SU-DHL-6 (cell line): ENCODE measurements around the gene NCEH1.
A peak's percentile ranks its signal among the peaks of the same experiment; 100 is the strongest.

ENCODE experiments used
- H2AFZ ChIP-seq: fragments of 200-600 bp; sonication (generic); 2 replicates; pipeline ENCODE4 v1.6.1; 2014; ENCODE audit warnings: low read depth, mild to moderate bottlenecking, moderate library complexity, mixed read lengths, antibody characterized with exemption, low read length; ENCODE audit not compliant: severe bottlenecking
- H3F3A ChIP-seq: fragments of 200-600 bp; shearing (Covaris generic); 2 replicates; pipeline ENCODE4 v1.6.0; 2016; ENCODE audit warnings: antibody characterized with exemption, mild to moderate bottlenecking; ENCODE audit not compliant: insufficient read depth
- H3K27ac ChIP-seq: fragments of 200-600 bp; sonication (generic); 2 replicates; pipeline ENCODE4 v1.5.1; 2016; ENCODE audit warnings: low read depth, mild to moderate bottlenecking, low read length, moderate library complexity, mixed read lengths
- H3K27me3 ChIP-seq: fragments of 200-600 bp; sonication (generic), shearing (Covaris generic); 2 replicates; pipeline ENCODE4 v1.6.0; 2014; ENCODE audit warnings: mild to moderate bottlenecking, low read length
- H3K36me3 ChIP-seq: fragments of 200-600 bp; sonication (generic); 2 replicates; pipeline ENCODE4 v1.6.1; 2014; ENCODE audit warnings: mild to moderate bottlenecking, low read length, mixed read lengths
- H3K4me2 ChIP-seq: fragments of 300-600, 200-600 bp; shearing (Covaris generic), sonication (generic); 2 replicates; pipeline ENCODE4 v1.6.0; 2014; ENCODE audit warnings: low read length, low read depth, mild to moderate bottlenecking; ENCODE audit not compliant: poor library complexity, severe bottlenecking
- H3K4me3 ChIP-seq: fragments of 200-600 bp; sonication (generic); 2 replicates; pipeline ENCODE4 v1.5.1; 2014; ENCODE audit warnings: antibody characterized with exemption, low read length, mild to moderate bottlenecking, mixed read lengths; ENCODE audit not compliant: insufficient read depth, poor library complexity, severe bottlenecking
- H3K79me2 ChIP-seq: fragments of 200-600 bp; sonication (generic); 2 replicates; pipeline ENCODE4 v1.6.1; 2014; ENCODE audit warnings: mild to moderate bottlenecking, low read length, moderate library complexity; ENCODE audit not compliant: insufficient read depth
- H3K9ac ChIP-seq: fragments of 200-600 bp; sonication (generic); 2 replicates; pipeline ENCODE4 v1.7.0; 2014; ENCODE audit warnings: mild to moderate bottlenecking, low read length
- H3K9me2 ChIP-seq: fragments of 200-600 bp; sonication (generic); replicated peaks from 2 replicates; pipeline ENCODE4 v1.6.1; 2014; ENCODE audit warnings: low read length; ENCODE audit not compliant: insufficient read depth
- H3K9me3 ChIP-seq: fragments of 200-600 bp; sonication (generic); 2 replicates; pipeline ENCODE4 v1.6.1; 2014; ENCODE audit warnings: low read length, mixed read lengths; ENCODE audit not compliant: insufficient read depth
- H4K20me1 ChIP-seq: fragments of 200-600 bp; sonication (generic); 2 replicates; pipeline ENCODE4 v1.6.1; 2014; ENCODE audit warnings: low read depth, mild to moderate bottlenecking, antibody characterized with exemption, low read length, moderate library complexity, mixed read lengths
- CTCF ChIP-seq: fragments of 200-600 bp; sonication (generic); IDR thresholded peaks from one replicate; pipeline ENCODE4 v1.5.1; 2017; ENCODE audit warnings: antibody characterized with exemption, mild to moderate bottlenecking, low read length, moderate library complexity; ENCODE audit not compliant: insufficient read depth, poor library complexity, severe bottlenecking
- EZH2phosphoT487 ChIP-seq: fragments of 200-600 bp; sonication (generic), shearing (Covaris generic); conservative IDR thresholded peaks from 2 replicates; pipeline ENCODE4 v1.6.1; 2018; ENCODE audit warnings: mild to moderate bottlenecking, antibody characterized with exemption, low read length, moderate library complexity, mixed read lengths

NCEH1 gene

GRCh38 chr3:172622916-172623700, 87.8 kb downstream of the NCEH1 start:
- Histone ChIP-seq H4K20me1 (no peaks in the 10 kb centered on the region), H3K79me2 (no peaks in the 10 kb centered on the region), H3K4me3 (no peak overlapping the region), H3K9me2 (no peaks in the 10 kb centered on the region), H3K27ac (no peak overlapping the region), H3K4me2 (no peak overlapping the region), H3K27me3 (no peaks in the 10 kb centered on the region), H3K36me3 (no peaks in the 10 kb centered on the region), H3F3A (no peaks in the 10 kb centered on the region), H2AFZ (no peak overlapping the region), H3K9me3 (no peaks in the 10 kb centered on the region), H3K9ac (no peak overlapping the region)
- TF ChIP-seq EZH2phosphoT487 = no peak
- peak; percentile 76 for TF ChIP-seq CTCF

- Histone ChIP-seq H3K9me2 (no peaks in the 10 kb centered on the region), H3F3A (no peaks in the 10 kb centered on the region), H2AFZ (no peak overlapping the region), H3K4me2 (no peak overlapping the region), H3K27ac (no peak overlapping the region), H3K9me3 (no peaks in the 10 kb centered on the region), H3K79me2 (no peaks in the 10 kb centered on the region), H3K27me3 (no peaks in the 10 kb centered on the region), H3K4me3 (no peak overlapping the region), H3K9ac (no peak overlapping the region), H4K20me1 (no peaks in the 10 kb centered on the region), H3K36me3 (no peaks in the 10 kb centered on the region)
- no peak for TF ChIP-seq EZH2phosphoT487
- TF ChIP-seq CTCF = no peak
These were observed 88.7 kb downstream of the NCEH1 start for GRCh38 chr3:172622156-172622555.

- Histone ChIP-seq H3K27me3 (no peaks in the 10 kb centered on the region), H3K9ac (no peak overlapping the region), H3F3A (no peaks in the 10 kb centered on the region), H3K36me3 (no peaks in the 10 kb centered on the region), H3K4me2 (no peak overlapping the region), H3K9me3 (peaks cover 2% of the 10 kb centered on the region; the same call in 1 of the 2 replicates), H4K20me1 (no peaks in the 10 kb centered on the region), H3K4me3 (no peak overlapping the region), H3K79me2 (no peaks in the 10 kb centered on the region), H2AFZ (no peak overlapping the region), H3K9me2 (no peaks in the 10 kb centered on the region), H3K27ac (no peak overlapping the region)
- TF ChIP-seq CTCF (no peak), EZH2phosphoT487 (no peak)
These were observed 92.9 kb downstream of the NCEH1 start for GRCh38 chr3:172617976-172618375.
